HL-60 (cell line): ENCODE measurements around the gene CEP350.

Experiments
- DNase-seq, 2 experiments: peaks; one replicate each; pipeline ENCODE4 v3.0.0-alpha.2; 2010 to 2020; ENCODE audit warnings: low read depth in 1 of 2, low spot score in 1 of 2
- H3K27ac ChIP-seq: fragments of 250-450 bp; sonication (Bioruptor Pico); replicated peaks from 2 replicates; pipeline ENCODE4 v1.5.1; 2020; ENCODE audit warnings: mild to moderate bottlenecking, moderate library complexity
- H3K27me3 ChIP-seq: fragments of 250-450 bp; sonication (Bioruptor Pico); 2 replicates; pipeline ENCODE4 v1.5.1; 2021; ENCODE audit warnings: mild to moderate bottlenecking, moderate library complexity; ENCODE audit not compliant: insufficient read depth, poor library complexity, severe bottlenecking
- H3K4me3 ChIP-seq: replicated peaks from 2 replicates; pipeline ENCODE4 v1.5.1; 2011; ENCODE audit warnings: mild to moderate bottlenecking, control low read depth, low read length; ENCODE audit not compliant: insufficient read depth
- GABPA ChIP-seq: IDR thresholded peaks from 2 replicates; pipeline ENCODE4 v1.6.1; 2012; ENCODE audit warnings: low read depth
- POLR2AphosphoS5 ChIP-seq: IDR thresholded peaks from 2 replicates; pipeline ENCODE4 v1.6.1; 2012; ENCODE audit warnings: low read depth
- SPI1 ChIP-seq: IDR thresholded peaks from 2 replicates; pipeline ENCODE4 v1.6.1; 2012; ENCODE audit warnings: low read depth, mild to moderate bottlenecking, borderline replicate concordance
- TF ChIP-seq, protein P1 (sequence below): IDR thresholded peaks from 2 replicates; pipeline ENCODE4 v1.6.1; 2012; ENCODE audit warnings: low read depth; ENCODE audit not compliant: insufficient replicate concordance
- TF ChIP-seq, protein P2 (sequence below): IDR thresholded peaks from one replicate; pipeline ENCODE4 v1.5.1; 2011; ENCODE audit warnings: low read length, control low read depth, inconsistent platforms; ENCODE audit not compliant: insufficient read depth

Gene CEP350

DNA sequence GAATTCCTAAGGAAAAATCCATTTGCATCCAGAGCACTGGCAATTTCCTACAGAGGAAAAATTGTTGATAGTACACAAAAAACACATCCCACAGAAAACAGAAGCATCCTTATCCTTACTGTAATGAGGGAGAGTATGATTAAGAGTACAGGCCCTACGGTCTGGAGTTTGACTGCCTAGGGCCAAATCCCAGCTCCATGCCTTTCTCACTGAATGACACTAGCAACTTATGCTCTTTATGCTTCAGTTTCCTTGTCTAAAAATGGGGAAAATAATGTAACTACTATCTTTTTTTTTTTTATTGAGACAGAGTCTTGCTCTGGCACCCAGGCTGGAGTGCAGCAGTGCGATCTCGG is 27.8 kb upstream of the CEP350 start:
- TF ChIP-seq GABPA, result no peak
- no peak for TF ChIP-seq SPI1
- TF ChIP-seq, protein P1, sequence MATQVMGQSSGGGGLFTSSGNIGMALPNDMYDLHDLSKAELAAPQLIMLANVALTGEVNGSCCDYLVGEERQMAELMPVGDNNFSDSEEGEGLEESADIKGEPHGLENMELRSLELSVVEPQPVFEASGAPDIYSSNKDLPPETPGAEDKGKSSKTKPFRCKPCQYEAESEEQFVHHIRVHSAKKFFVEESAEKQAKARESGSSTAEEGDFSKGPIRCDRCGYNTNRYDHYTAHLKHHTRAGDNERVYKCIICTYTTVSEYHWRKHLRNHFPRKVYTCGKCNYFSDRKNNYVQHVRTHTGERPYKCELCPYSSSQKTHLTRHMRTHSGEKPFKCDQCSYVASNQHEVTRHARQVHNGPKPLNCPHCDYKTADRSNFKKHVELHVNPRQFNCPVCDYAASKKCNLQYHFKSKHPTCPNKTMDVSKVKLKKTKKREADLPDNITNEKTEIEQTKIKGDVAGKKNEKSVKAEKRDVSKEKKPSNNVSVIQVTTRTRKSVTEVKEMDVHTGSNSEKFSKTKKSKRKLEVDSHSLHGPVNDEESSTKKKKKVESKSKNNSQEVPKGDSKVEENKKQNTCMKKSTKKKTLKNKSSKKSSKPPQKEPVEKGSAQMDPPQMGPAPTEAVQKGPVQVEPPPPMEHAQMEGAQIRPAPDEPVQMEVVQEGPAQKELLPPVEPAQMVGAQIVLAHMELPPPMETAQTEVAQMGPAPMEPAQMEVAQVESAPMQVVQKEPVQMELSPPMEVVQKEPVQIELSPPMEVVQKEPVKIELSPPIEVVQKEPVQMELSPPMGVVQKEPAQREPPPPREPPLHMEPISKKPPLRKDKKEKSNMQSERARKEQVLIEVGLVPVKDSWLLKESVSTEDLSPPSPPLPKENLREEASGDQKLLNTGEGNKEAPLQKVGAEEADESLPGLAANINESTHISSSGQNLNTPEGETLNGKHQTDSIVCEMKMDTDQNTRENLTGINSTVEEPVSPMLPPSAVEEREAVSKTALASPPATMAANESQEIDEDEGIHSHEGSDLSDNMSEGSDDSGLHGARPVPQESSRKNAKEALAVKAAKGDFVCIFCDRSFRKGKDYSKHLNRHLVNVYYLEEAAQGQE, result no peak
- no peak for TF ChIP-seq POLR2AphosphoS5
- TF ChIP-seq, protein P2, sequence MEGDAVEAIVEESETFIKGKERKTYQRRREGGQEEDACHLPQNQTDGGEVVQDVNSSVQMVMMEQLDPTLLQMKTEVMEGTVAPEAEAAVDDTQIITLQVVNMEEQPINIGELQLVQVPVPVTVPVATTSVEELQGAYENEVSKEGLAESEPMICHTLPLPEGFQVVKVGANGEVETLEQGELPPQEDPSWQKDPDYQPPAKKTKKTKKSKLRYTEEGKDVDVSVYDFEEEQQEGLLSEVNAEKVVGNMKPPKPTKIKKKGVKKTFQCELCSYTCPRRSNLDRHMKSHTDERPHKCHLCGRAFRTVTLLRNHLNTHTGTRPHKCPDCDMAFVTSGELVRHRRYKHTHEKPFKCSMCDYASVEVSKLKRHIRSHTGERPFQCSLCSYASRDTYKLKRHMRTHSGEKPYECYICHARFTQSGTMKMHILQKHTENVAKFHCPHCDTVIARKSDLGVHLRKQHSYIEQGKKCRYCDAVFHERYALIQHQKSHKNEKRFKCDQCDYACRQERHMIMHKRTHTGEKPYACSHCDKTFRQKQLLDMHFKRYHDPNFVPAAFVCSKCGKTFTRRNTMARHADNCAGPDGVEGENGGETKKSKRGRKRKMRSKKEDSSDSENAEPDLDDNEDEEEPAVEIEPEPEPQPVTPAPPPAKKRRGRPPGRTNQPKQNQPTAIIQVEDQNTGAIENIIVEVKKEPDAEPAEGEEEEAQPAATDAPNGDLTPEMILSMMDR, result no peak
- Histone ChIP-seq H3K27me3 (no peaks in the 10 kb centered on the region), H3K27ac (no peak overlapping the region), H3K4me3 (no peak overlapping the region)
- no peak for DNase-seq

DNA sequence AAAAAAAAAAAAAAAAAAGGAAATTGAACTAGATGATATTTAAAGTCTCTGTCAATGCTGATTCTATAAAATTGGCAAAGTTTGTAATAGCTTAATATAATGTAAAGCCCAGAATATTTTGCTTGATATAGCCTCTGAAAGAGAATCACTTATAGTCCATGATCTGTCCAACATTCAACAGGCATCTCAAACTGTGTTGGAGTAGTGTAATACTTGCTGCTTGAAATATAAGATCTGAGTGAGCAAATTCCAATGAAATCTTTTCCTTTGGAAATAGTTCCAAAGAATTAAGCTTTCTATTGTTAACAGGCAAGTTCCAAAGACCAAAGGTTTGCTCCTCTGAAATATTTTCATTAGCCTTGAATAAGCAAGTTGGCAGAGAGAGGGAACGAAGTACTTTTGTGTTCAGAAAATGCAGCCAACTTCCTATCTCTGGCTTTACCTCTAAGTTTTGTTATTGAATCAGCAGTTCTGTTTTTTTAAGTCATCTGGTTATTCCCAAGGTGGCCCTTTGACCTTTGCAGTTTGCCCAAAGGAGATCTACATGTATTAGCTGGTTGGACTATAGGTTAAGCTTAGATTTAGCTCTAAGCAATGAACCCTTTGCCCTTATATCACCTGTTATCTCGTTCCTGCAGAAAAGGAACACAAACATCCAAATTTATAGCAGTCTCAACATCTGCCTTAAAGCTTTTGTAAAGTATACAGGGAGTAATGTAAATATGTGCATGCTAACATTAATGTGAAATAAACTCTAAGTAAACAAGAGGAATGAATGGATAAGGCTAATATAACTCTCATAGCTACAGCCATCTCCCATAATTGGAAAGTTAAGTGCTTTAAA is 24.4 kb upstream of the CEP350 start:
- no peak for DNase-seq
- no peaks in the 10 kb centered on the region for H3K27me3 ChIP-seq
- no peak for TF ChIP-seq POLR2AphosphoS5
- TF ChIP-seq, protein P2, result no peak
- no peak for TF ChIP-seq SPI1
- no peak for TF ChIP-seq GABPA
- no peak overlapping the region for H3K27ac ChIP-seq
- H3K4me3 ChIP-seq, result no peak overlapping the region

DNA sequence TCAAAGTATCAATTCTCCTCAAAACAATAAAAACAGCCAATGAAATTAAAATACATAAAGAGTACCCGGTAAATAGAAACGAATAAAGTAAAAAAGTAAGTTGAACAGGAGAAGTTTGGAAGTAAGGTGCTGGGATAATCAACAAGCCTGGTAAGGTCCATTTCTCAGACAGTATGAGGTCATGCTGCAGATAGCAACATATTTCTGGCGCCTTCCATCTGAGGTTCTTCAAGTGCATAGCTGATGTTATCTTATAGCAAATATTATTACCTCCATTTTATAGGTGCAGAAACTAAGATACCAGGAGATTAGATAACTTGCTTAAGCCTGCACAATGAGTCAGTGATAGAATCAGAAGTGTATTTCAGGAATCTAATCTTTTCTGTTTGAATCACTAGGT is 23.7 kb upstream of the CEP350 start:
- TF ChIP-seq, protein P1, result no peak
- TF ChIP-seq POLR2AphosphoS5 (no peak), SPI1 (no peak)
- DNase-seq, result no peak
- no peak overlapping the region for H3K27ac ChIP-seq

DNA sequence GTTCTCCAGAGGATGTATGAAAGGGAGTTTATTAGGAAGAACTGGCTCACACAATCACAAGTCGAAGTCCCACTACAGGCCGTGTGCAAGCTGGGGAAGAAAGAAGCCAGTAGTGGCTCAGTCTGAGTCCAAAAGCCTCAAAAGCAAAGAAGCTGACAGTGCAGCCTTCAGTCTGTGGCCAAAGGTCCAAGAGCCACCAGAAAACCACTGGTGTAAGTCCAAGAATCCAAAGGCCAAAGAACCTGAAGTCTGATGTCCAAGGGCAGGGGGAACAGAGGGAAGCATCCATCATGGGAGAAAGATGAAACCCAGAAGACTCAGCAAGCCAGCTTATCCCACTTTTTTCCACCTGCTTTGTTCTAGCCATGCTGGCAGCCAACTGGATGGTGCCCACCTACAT is 21.4 kb upstream of the CEP350 start:
- DNase-seq, result no peak
- Histone ChIP-seq H3K27ac (no peak overlapping the region), H3K27me3 (no peaks in the 10 kb centered on the region), H3K4me3 (no peak overlapping the region)
- no peak for TF ChIP-seq POLR2AphosphoS5
- TF ChIP-seq SPI1, result no peak
- TF ChIP-seq, protein P2, result no peak
- TF ChIP-seq, protein P1, result no peak
- TF ChIP-seq GABPA, result no peak

More for the DNA sequence above, 23.7 kb upstream of the CEP350 start:
- H3K4me3 ChIP-seq, result no peak overlapping the region
- H3K27me3 ChIP-seq, result no peaks in the 10 kb centered on the region
